Measurements from ENCODE around the gene RYR3.

DNA sequence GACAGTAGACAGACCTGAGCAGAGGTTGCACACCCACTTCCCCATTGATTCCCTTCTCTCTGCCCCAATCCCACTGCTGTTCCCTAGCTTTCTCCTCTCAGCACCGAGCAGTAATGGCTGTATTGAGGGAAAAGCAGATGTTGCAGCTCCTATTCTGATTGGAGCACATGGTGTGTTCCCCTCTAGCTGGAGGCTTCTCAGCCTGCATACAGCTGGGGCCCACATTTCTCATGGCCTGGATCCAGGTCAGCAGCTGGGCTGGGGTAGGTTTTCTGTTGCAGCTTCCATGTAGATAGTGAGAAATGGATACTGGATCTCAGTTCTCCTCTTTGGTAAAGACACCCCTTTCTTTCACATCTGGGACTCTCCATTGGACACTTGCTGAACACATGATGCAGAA lies 50.1 kb downstream of the RYR3 start:
- TF ChIP-seq, protein P1, sequence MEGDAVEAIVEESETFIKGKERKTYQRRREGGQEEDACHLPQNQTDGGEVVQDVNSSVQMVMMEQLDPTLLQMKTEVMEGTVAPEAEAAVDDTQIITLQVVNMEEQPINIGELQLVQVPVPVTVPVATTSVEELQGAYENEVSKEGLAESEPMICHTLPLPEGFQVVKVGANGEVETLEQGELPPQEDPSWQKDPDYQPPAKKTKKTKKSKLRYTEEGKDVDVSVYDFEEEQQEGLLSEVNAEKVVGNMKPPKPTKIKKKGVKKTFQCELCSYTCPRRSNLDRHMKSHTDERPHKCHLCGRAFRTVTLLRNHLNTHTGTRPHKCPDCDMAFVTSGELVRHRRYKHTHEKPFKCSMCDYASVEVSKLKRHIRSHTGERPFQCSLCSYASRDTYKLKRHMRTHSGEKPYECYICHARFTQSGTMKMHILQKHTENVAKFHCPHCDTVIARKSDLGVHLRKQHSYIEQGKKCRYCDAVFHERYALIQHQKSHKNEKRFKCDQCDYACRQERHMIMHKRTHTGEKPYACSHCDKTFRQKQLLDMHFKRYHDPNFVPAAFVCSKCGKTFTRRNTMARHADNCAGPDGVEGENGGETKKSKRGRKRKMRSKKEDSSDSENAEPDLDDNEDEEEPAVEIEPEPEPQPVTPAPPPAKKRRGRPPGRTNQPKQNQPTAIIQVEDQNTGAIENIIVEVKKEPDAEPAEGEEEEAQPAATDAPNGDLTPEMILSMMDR (optimal IDR thresholded peaks at IDR 0.05 in 1 of 3, IDR thresholded peaks at IDR 0.05 in 1 of 3, conservative IDR thresholded peaks at IDR 0.05 in 1 of 3; ENCODE audit: extremely low read depth in 1 of 3, insufficient read depth in 2 of 3, low read length in 3 of 3) = no peak
- no peak for TF ChIP-seq EZH2 (IDR thresholded peaks at IDR 0.05; ENCODE audit: low read length)
